ENCODE measurements around the gene SERPINF2.
"Not testable (repeated sequence)": the region's sequence is repeated elsewhere in the genome, so short reads cannot be mapped to it uniquely, and the experiment has no call there.

The SERPINF2 gene

DNA sequence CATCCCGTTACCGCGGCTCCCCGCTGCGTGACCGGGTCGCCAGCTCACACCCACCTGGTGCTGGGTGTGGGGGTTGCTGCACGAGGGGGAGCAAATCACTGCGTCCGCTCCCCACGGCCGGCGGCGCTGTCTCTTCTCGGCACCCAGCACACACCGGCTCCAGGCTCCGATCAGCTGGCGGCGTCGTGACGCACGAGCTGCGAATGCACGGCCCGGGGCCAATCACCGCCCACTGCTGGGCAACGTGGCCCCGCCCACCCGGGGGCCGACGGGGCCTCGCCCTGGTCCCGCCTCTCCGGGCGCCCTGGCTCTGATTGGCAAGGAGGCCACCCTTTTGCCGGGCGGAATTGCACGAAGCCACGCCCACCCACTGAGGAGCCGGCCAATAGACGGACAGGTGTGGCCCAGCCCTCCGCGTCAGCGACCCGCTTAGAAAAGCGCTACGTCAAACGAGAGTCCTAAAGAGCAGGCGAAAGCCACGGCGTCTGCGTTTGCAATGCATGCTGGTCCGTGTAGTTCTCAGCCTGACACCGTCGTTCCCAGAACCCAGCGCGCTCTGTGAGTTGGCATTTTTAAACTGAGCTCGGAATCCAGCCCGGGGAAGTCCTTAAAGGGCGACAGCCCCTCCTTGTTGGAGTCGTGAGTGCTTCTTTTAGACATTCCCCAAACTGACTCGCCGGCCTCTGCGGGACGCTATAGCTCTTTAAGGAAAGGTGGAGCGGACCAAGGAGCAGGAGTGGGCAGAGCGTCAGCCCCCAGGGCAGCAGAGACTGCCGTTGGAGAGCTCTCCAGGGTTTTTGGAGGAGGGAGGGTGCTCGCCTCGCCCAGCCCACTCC is 26.4 kb upstream of the SERPINF2 start:
- DNase-seq (ENCODE audit: low read depth in 3 of 3, low spot score in 1 of 3): peak; percentile 99 to 100 (median 100)

DNA sequence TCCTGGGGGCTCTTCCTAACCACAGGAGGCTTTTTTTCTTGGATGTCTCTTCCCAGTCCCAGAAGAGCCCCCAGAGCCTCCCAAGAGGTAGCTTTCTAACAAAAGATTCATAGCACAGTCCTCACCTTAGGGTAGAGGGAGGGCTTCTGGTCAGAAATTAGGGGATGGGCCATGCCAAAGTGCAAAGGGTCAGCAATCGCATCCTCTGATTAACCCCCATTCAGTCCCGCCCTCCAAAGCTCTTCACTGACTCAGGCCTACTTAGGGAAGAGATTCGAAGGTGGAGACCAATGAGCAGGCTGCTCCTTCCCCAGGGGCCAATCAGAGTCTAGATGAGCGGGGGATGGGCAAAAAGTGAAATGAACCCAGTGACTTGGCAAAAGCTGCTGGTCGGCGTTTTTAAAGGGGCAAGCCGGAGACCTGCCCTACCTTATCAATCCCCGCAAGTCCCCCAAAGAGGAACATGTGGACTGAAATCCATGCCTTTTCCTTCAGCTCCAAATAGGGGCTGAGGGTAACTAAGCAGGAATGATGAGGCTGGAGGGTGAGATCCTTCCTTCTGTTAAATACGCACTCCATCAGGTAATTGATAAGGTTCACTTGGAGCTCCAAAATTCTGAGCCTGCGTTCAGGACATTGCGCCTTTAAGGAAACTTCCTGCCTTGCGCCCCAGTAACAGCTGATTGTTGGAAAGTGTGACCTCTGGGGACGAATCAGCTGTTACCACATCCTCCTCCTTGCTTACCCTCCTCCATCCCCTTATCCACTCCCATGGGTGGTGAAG is 25.6 kb upstream of the SERPINF2 start:
- DNase-seq (ENCODE audit: low read depth in 3 of 3, low spot score in 1 of 3): peak in 2 of 3 donors; percentile 54 to 56

DNA sequence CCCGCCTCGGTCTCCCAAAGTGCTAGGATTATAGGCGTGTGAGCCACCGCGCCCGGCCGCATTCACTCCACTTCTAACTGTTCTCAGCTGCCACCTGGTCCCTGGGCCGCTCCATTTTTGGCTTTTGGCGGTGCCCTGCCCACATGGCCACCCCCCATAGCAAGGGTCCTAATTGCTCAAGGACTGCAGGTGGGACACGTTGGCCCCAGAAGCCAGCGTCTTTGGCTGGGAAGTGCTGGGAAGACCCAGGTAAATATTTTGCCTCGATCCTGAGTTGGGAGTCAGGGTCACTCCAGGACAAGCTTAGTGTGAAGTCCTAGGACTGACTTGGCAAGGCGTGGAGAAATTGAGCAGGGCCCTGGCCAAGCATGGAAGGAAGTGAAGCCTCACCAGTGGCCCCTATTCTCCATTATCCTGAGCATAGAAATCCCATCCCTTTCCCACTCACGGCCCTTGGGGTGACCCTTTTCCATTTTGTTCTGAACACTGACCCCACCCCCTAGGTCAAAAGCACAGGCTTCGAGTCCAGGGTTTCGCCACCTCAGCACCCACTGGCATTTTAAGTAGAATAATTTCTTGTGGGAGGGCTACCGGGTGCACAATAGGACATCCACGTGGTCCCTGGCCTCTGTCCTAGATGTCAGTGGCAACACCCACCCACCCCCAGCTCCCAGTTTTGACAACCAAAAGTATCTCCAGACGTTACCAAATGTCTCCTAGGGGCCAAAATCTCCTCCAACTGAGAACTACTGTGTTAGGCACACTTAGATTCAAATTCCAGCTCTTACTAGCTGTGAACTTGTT is 24.1 kb upstream of the SERPINF2 start:
- no peak for DNase-seq (ENCODE audit: low read depth in 3 of 3, low spot score in 1 of 3)

DNA sequence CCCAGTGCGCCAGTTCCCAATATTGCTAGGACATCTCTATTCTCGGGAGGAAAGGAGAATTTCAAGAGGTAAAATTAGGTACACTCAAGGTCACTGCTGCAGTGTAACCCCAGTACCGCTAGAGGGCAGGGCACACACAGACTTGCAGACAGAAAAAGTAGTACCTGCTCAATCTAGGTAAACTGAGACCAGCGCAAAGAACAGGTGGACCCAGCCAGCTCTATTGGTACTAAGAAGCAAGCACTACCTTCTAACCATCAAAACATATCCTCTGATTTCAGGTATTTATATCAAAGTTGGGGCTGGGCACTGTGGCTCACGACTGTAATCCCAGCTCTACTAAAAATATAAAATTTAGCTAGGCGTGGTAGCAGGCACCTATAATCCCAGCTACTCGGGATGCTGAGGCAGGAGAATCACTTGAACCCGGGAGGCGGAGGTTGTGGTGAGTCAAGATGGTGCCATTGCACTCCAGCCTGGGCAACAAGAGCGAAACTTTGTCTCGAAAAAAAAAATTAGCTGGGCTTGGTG is 21.8 kb upstream of the SERPINF2 start:
- DNase-seq (ENCODE audit: low read depth in 3 of 3, low spot score in 1 of 3): peak in 1 of 3 donors; percentile 52

DNA sequence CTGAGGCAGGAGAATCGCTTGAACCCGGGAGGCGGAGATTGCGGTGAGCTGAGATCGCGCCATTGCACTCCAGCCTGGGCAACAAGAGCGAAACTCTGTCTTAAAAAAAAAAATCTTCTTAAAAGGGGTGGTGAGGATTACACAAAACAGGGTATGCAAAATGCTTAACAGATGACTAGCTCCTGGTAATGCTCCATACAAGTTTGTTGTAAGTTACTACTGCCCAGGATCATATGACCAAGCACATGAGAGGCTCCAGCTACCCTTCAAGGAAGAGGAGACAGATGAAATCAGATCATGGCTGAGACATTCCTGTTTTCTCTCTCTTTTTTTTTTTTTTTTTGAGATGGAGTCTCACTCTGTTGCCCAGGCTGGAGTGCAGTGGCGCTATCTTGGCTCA is 20.6 kb upstream of the SERPINF2 start:
- not testable (repeated sequence) for DNase-seq (ENCODE audit: low read depth in 3 of 3, low spot score in 1 of 3)

DNA sequence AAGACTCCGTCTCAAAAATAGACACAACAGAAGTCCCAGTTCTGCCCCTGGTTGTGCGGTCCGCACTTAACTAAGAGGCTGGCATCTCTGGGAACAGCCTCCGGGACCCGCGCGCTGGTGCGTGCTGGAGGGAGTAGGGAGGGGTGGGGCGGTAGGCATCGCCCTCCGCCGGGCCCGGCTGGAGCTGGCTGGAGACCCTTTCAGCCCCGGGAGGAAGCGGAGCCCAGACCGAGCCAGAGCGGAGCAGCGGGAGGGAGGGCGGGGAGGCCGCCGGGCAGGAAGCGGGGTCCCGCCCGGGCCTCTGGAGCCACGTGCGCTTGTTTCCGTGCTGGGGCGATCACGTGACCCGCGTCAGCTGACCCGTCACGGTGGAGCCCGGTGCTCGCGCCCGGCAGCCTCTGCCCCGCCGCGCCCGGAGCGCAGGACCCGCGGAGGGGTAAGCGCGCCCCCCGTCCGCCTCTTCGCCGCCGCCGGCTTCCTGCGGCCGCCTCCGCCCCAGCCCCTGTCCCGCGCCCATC is 18.3 kb upstream of the SERPINF2 start, which contains the start of gene WDR81:
TSS of gene WDR81 (plus strand) at position 354 of the 518 bp plus-strand sequence. CDS start 256 bp downstream, outside the sequence.
- DNase-seq (ENCODE audit: low read depth in 3 of 3, low spot score in 1 of 3): peak; percentile 71 to 75 (median 72)

DNA sequence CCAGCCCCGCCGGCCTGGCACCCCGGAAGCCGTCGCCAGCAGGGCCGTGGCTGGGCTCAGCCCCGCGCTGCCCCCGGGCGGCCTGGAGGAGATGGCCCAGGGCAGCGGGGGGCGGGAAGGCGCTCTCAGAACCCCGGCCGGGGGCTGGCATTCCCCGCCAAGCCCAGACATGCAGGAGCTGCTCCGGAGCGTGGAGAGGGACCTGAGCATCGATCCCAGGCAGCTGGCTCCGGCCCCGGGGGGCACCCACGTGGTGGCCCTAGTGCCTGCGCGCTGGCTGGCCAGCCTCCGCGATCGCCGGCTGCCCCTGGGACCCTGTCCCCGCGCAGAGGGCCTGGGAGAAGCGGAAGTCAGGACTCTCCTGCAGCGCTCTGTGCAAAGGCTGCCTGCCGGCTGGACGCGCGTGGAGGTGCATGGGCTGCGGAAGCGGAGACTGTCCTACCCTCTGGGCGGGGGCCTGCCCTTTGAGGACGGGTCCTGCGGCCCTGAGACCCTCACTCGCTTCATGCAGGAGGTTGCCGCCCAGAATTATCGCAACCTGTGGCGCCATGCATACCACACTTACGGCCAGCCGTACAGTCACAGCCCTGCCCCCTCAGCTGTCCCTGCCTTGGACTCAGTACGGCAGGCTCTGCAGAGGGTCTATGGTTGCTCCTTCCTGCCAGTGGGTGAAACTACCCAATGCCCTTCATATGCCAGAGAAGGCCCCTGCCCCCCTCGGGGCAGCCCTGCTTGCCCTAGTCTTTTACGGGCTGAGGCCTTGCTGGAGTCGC is 17.6 kb upstream of the SERPINF2 start:
- DNase-seq (ENCODE audit: low read depth in 3 of 3, low spot score in 1 of 3): no peak

DNA sequence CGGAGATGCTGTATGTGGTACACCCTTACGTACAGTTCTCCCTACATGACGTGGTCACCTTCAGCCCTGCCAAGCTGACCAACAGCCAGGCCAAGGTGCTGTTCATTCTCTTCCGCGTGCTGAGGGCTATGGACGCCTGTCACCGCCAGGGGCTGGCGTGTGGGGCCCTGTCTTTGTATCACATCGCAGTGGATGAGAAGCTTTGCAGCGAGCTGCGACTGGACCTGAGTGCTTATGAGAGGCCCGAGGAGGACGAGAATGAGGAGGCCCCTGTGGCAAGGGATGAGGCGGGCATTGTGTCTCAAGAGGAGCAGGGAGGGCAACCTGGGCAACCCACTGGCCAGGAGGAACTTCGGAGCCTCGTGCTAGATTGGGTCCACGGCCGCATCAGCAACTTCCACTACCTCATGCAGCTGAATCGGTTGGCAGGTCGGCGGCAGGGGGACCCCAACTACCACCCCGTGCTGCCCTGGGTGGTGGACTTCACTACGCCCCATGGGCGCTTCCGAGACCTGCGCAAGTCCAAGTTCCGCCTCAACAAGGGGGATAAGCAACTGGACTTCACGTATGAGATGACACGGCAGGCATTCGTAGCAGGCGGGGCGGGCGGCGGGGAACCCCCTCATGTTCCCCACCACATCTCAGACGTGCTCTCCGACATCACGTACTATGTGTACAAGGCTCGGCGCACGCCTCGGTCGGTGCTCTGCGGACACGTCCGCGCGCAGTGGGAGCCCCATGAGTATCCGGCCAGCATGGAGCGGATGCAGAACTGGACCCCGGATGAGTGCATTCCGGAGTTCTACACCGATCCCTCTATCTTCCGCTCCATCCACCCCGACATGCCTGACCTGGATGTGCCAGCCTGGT is 16.8 kb upstream of the SERPINF2 start:
- no peak for DNase-seq (ENCODE audit: low read depth in 3 of 3, low spot score in 1 of 3)

DNA sequence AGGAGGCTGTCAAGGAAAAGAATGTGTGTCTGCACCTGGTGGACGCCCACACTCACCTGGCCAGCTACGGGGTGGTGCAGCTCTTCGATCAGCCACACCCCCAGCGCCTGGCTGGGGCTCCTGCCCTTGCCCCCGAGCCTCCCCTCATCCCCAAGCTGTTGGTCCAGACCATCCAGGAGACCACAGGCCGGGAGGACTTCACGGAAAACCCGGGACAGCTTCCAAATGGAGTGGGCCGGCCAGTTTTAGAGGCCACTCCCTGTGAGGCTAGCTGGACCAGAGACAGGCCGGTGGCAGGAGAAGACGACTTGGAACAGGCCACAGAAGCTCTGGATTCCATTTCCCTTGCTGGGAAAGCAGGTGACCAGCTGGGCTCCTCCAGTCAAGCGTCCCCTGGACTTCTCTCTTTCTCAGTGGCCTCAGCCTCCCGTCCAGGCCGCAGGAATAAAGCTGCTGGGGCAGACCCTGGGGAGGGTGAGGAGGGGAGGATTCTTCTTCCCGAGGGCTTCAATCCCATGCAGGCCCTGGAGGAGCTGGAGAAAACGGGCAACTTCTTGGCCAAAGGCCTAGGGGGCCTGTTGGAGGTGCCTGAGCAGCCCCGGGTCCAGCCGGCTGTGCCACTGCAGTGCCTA is 15.9 kb upstream of the SERPINF2 start:
- DNase-seq (ENCODE audit: low read depth in 3 of 3, low spot score in 1 of 3): no peak

DNA sequence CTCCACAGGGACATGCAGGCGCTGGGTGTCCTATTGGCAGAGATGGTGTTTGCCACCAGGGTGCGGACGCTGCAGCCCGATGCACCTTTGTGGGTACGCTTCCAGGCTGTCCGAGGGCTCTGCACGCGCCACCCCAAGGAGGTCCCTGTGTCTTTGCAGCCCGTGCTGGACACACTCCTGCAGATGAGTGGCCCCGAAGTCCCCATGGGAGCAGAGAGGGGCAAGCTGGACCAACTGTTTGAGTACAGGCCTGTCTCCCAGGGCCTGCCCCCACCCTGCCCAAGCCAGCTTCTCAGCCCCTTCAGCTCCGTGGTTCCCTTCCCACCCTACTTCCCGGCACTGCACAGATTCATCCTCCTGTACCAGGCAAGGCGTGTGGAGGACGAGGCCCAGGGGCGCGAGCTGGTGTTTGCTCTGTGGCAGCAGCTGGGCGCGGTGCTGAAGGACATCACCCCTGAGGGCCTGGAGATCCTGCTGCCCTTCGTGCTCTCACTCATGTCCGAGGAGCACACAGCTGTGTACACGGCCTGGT is 15.3 kb upstream of the SERPINF2 start:
- DNase-seq (ENCODE audit: low read depth in 3 of 3, low spot score in 1 of 3): no peak

DNA sequence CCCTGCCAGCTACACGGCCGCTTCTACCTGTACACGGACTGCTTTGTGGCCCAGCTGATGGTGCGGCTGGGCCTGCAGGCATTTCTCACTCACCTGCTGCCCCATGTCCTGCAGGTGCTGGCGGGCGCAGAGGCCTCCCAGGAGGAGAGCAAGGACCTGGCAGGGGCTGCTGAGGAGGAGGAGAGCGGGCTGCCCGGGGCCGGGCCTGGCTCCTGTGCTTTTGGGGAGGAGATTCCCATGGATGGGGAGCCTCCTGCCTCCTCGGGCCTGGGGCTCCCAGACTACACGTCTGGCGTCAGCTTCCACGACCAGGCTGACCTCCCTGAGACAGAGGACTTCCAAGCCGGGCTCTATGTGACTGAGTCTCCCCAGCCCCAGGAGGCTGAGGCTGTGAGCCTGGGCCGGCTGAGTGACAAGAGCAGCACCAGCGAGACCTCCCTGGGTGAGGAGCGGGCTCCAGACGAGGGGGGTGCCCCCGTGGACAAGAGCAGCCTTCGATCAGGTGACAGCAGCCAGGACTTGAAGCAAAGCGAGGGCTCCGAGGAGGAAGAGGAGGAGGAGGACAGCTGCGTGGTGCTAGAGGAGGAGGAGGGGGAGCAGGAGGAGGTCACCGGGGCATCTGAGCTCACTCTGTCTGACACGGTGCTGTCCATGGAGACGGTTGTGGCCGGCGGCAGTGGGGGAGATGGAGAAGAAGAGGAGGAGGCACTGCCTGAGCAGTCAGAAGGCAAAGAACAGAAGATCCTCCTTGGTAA is 14.6 kb upstream of the SERPINF2 start:
- no peak for DNase-seq (ENCODE audit: low read depth in 3 of 3, low spot score in 1 of 3)

DNA sequence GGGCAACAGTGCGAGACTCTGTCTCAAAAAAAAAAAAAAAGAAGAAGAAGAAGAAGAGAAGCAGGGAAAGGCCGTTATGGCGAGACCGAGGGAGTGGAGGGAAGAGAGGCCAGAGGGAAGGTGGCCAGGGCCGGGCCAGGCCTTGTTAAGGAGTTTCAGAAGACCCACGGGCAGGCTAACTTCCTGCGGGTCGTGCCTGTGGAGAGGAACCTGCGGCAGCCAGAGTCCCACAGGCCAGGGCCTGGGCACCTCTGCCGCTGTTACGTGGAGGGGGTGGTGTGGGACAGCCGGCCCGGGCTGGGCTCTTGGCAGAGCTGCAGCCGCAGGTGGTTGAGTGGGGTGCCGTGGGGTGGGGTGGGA is 12.7 kb upstream of the SERPINF2 start:
- no peak for DNase-seq (ENCODE audit: low read depth in 3 of 3, low spot score in 1 of 3)

DNA sequence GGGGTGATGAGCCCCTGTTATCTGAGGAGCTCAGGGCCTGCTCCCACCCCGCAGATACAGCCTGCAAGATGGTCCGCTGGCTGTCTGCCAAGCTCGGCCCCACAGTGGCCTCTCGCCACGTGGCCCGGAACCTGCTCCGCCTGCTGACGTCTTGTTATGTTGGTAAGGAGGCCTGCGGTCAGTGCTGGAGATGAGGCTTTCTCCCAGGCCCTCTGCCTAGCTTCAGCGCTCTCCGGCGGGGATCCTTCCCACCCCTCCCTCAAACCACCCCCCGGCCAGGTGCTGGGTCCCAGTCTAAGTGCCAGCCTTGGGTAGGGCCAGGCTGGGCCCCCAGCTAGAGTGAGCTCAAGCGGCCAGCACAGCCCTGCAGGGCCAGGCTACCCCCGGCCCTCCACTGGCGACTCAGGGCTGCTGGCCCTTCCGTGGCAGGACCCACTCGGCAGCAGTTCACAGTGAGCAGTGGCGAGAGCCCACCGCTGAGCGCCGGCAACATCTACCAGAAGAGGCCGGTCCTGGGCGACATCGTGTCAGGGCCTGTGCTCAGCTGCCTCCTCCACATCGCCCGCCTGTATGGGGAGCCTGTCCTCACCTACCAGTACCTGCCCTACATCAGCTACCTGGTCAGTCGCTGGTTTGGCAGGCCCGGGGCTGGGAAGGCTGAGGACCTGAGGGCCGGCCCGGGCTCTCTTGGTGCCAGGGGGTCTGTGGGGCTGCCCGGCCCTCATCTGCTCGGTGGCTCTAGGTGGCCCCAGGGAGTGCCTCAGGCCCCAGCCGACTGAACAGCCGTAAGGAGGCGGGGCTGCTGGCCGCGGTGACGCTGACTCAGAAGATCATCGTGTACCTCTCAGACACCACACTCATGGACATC is 12.1 kb upstream of the SERPINF2 start:
- no peak for DNase-seq (ENCODE audit: low read depth in 3 of 3, low spot score in 1 of 3)

DNA sequence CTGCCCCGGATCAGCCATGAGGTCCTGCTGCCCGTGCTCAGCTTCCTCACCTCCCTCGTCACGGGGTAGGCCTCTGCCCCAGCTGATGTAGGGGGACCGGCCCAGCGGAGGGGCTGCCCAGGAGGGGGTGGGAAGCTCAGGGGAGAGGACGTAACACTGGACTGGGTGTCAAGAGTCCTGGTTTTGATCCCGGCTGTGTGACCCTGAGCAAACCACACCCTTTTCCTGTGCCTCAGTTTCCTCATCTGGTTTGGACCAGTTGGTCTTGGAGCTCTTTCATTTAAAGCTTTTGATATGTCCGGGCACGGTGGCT is 11.5 kb upstream of the SERPINF2 start:
- no peak for DNase-seq (ENCODE audit: low read depth in 3 of 3, low spot score in 1 of 3)

DNA sequence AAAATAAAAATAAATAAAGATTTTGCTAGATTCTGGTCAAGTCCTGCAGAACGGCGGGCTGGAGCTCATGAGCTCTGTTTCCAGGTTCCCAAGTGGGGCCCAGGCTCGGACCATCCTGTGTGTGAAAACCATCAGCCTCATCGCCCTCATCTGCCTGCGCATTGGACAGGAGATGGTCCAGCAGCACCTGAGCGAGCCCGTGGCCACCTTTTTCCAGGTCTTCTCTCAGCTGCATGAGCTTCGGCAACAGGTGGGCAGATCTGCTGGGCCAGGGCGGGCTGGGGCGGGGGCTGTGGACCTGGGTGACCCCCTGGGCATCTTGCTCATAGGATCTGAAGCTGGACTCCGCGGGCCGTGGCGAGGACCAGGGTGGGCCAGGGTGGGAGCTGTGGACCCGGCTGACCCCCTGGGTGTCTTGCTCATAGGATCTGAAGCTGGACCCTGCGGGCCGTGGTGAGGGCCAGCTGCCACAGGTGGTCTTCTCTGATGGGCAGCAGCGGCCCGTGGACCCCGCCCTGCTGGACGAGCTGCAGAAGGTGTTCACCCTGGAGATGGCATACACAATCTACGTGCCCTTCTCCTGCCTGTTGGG is 10.3 kb upstream of the SERPINF2 start:
- no peak for DNase-seq (ENCODE audit: low read depth in 3 of 3, low spot score in 1 of 3)

DNA sequence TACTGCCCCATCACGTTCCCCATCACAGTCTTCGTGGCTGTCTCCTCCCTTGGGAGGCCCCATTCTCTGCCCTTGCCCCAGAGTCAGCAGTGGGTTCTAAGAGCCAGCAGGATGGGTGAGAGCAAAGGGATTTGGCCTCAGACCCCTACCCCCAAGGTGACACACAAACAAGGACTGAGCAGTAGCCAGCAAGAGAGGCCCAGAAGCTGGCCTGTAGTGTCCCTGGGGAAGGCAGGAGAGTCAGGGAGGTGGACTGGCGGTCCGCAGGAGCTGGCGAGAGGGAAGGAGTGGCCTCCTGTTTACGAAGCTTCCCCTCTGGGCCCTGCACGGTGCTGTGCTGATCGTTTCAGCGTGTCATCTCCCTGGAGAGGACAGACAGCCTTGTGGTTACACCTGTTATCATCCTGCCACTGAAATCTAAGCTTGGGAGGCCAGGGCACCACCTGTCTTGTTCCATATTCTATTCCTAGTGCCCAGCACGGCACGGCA is 9.8 kb upstream of the SERPINF2 start:
- DNase-seq (ENCODE audit: low read depth in 3 of 3, low spot score in 1 of 3): no peak

All from stimulated activated CD4-positive, alpha-beta T cell treated with anti-CD3 and anti-CD28 coated beads, TNF-alpha, amount 100 ng/mL, for 1 hour (primary cell).